Sciatic nerve (tissue), 2 donors: ENCODE results near the gene TRMT44. TPM values are rescaled to one million over a fixed set of nuclear protein-coding genes. Genes with fewer than 3 reads are reported as not detected.

ENCODE experiments used
- ATAC-seq: fragments of 200-7000 bp; cut with Tn5 transposase; one replicate; pipeline ENCODE4 v1.9.1; 2020; ENCODE audit warnings: mild to moderate bottlenecking, moderate library complexity
- DNase-seq: peaks from one replicate; pipeline ENCODE4 v3.0.0-alpha.2; 2020; ENCODE audit warnings: low spot score
- intact Hi-C: fragments of 100-400 bp; cut with DNase I; formaldehyde crosslinking; loops from one replicate; pipeline ENCODE4 v1.14.2; 2022
- total RNA-seq: library from RNA; stranded (reverse); fragmentation: NEBNext Ultra II Directional; extraction: Animal tissue kit (Norgen Biotek cat#: 25700); gene quantifications from one replicate; pipeline ENCODE4 v1.2.1, GENCODE V29; 2021
- donor health status: DM: no; HTN: no; CAD: no.
- donor health status: DM: no; HTN: no; CAD: no.

The TRMT44 gene
- total RNA-seq, 1 donor from 2014 or later = 28.1 TPM

GRCh38 chr4:8459867-8460445, 19.4 kb downstream of the TRMT44 start:
- DNase-seq (no peak), ATAC-seq (no peak)
- intact Hi-C loops = no loop called here

GRCh38 chr4:8461086-8461485, 20.5 kb downstream of the TRMT44 start:
- no peak for ATAC-seq
- intact Hi-C loops = no loop called here
- DNase-seq = no peak

GRCh38 chr4:8461616-8462015, 21.0 kb downstream of the TRMT44 start:
- ATAC-seq (no peak), DNase-seq (no peak)
- intact Hi-C loops = no loop called here

GRCh38 chr4:8463811-8464210, 23.2 kb downstream of the TRMT44 start:
- intact Hi-C loops = no loop called here
- no peak for ATAC-seq
- no peak for DNase-seq

GRCh38 chr4:8464381-8464780, 23.8 kb downstream of the TRMT44 start:
- intact Hi-C loops = no loop called here
- ATAC-seq = no peak
- DNase-seq = no peak

GRCh38 chr4:8465615-8466611, 25.3 kb downstream of the TRMT44 start:
- intact Hi-C loops = loop anchor here (5.0 kb wide), 1 partner anchor 126 kb away; the partner anchor contains the start of gene CPZ
- no peak for DNase-seq
- ATAC-seq = no peak

- intact Hi-C loops = loop anchor here (5.0 kb wide), 1 partner anchor 125 kb away; the partner anchor contains the start of gene CPZ
Observed at GRCh38 chr4:8467016-8467415, 26.4 kb downstream of the TRMT44 start.

GRCh38 chr4:8468746-8469535, 28.4 kb downstream of the TRMT44 start:
- intact Hi-C loops = loop anchor here (5.0 kb wide), 1 partner anchor 123 kb away; the partner anchor contains the start of gene CPZ
- ATAC-seq = peak; percentile 64
- DNase-seq = peak; percentile 85

More at GRCh38 chr4:8467016-8467415, 26.4 kb downstream of the TRMT44 start:
- DNase-seq (no peak), ATAC-seq (no peak)

GRCh38 chr4:8469550-8469949, 29.0 kb downstream of the TRMT44 start:
- intact Hi-C loops = loop anchor here (5.0 kb wide), 1 partner anchor 123 kb away; the partner anchor contains the start of gene CPZ
- ATAC-seq (no peak), DNase-seq (no peak)

GRCh38 chr4:8470451-8471024, 30.0 kb downstream of the TRMT44 start:
- DNase-seq = no peak
- ATAC-seq = no peak
- intact Hi-C loops = no loop called here

- intact Hi-C loops = no loop called here
- DNase-seq (no peak), ATAC-seq (no peak)
Observed at GRCh38 chr4:8471211-8471875, 30.8 kb downstream of the TRMT44 start.

- no peak for DNase-seq
- intact Hi-C loops = no loop called here
- no peak for ATAC-seq
Observed at GRCh38 chr4:8472158-8472688, 31.6 kb downstream of the TRMT44 start.

- no peak for DNase-seq
- intact Hi-C loops = no loop called here
- ATAC-seq = peak; percentile 79
Observed at GRCh38 chr4:8472689-8473197, 32.2 kb downstream of the TRMT44 start.

- ATAC-seq (peak; percentile 64), DNase-seq (no peak)
- intact Hi-C loops = no loop called here
Observed at GRCh38 chr4:8473198-8473919, 32.8 kb downstream of the TRMT44 start.

GRCh38 chr4:8473920-8474590, 33.5 kb downstream of the TRMT44 start:
- ATAC-seq (peak; percentile 6), DNase-seq (no peak)
- intact Hi-C loops = no loop called here

GRCh38 chr4:8474856-8475255, 34.3 kb downstream of the TRMT44 start:
- DNase-seq = no peak
- ATAC-seq = no peak
- intact Hi-C loops = no loop called here
